GM18951 (cell line): Measurements from ENCODE around the gene WDR90.

Experiments used
- POLR2A ChIP-seq: IDR thresholded peaks from 4 replicates; pipeline ENCODE4 v1.6.1; 2011; ENCODE audit warnings: mild to moderate bottlenecking; ENCODE audit not compliant: insufficient read length, insufficient read depth; ENCODE audit errors: extremely low read depth
- in situ Hi-C: fragments of 300-500 bp; cut with MboI; formaldehyde crosslinking; loops from one replicate; pipeline ENCODE4 v1.12.0; 2022; ENCODE audit warnings: low sequenced_read_pairs, mixed read lengths, inconsistent platforms; ENCODE audit not compliant: unreplicated experiment

WDR90 gene

GRCh38 chr16:629833-630248 is 19.3 kb upstream of the WDR90 start:
- TF ChIP-seq POLR2A: no peak
- in situ Hi-C loops: no loop called here

- no peak for TF ChIP-seq POLR2A
- in situ Hi-C loops: no loop called here
These were observed 18.8 kb upstream of the WDR90 start for GRCh38 chr16:630249-630814.

- no peak for TF ChIP-seq POLR2A
- in situ Hi-C loops: no loop called here
These were observed 18.3 kb upstream of the WDR90 start, which contains the start of gene WFIKKN1 for GRCh38 chr16:630815-631405. TSS of gene WFIKKN1 (plus strand) at chr16:630985. CDS start at chr16:631254, 269 bp downstream.

GRCh38 chr16:631808-632358 is 17.3 kb upstream of the WDR90 start:
- in situ Hi-C loops: no loop called here
- TF ChIP-seq POLR2A: no peak

- in situ Hi-C loops: no loop called here
- no peak for TF ChIP-seq POLR2A
These were observed 16.5 kb upstream of the WDR90 start for GRCh38 chr16:632486-633335.

GRCh38 chr16:633336-634050 is 15.7 kb upstream of the WDR90 start:
- in situ Hi-C loops: no loop called here
- TF ChIP-seq POLR2A: no peak

GRCh38 chr16:634051-634670 is 15.0 kb upstream of the WDR90 start:
- in situ Hi-C loops: no loop called here
- TF ChIP-seq POLR2A: no peak

- in situ Hi-C loops: no loop called here
These were observed 14.2 kb upstream of the WDR90 start for GRCh38 chr16:634996-635395.

GRCh38 chr16:635573-636205 is 13.5 kb upstream of the WDR90 start:
- in situ Hi-C loops: no loop called here

More at GRCh38 chr16:634996-635395, 14.2 kb upstream of the WDR90 start:
- TF ChIP-seq POLR2A: no peak

GRCh38 chr16:636206-637080 is 12.7 kb upstream of the WDR90 start, which contains the start of gene METTL26:
TSS of gene METTL26 (minus strand) at chr16:636305. CDS start at chr16:636290, 15 bp downstream.
- in situ Hi-C loops: no loop called here
- TF ChIP-seq POLR2A: peak; percentile 87

More at GRCh38 chr16:635573-636205, 13.5 kb upstream of the WDR90 start:
- TF ChIP-seq POLR2A: no peak
